DOHH2 (cell line): ENCODE measurements around the gene CEP57L1.

Experiments
- EZH2phosphoT487 ChIP-seq: fragments of 200-600 bp; sonication (generic); IDR thresholded peaks from 2 replicates; pipeline ENCODE4 v1.6.1; 2017; ENCODE audit warnings: borderline replicate concordance, mild to moderate bottlenecking, antibody characterized with exemption, low read length, moderate library complexity, mixed read lengths
- TF ChIP-seq, protein P1 (sequence below): fragments of 200-600 bp; sonication (generic); IDR thresholded peaks from one replicate; pipeline ENCODE4 v1.5.1; 2014; ENCODE audit warnings: antibody characterized with exemption, mild to moderate bottlenecking, low read depth, low read length; ENCODE audit not compliant: poor library complexity, severe bottlenecking

DNA sequence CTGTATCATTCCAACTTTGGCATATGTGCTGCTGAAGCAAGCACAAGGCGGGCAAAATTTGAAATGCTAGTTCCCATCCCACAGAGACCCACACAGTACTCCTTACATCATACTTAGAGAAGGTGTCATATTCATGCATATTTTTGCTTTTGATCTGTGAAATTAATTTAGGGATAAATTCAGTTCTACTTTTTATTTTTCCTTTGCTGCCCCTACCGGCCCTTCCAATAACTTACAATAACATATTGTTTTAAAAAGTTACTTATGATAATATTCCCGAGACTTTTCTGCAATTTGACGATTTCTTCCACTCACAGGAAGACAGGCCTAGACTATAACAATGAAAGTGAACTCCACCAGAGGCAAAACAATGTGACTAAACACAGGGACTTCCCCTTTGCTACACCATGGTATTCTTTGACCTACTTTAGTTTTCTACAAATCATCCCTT is 35.7 kb upstream of the CEP57L1 start:
- TF ChIP-seq, protein P1, sequence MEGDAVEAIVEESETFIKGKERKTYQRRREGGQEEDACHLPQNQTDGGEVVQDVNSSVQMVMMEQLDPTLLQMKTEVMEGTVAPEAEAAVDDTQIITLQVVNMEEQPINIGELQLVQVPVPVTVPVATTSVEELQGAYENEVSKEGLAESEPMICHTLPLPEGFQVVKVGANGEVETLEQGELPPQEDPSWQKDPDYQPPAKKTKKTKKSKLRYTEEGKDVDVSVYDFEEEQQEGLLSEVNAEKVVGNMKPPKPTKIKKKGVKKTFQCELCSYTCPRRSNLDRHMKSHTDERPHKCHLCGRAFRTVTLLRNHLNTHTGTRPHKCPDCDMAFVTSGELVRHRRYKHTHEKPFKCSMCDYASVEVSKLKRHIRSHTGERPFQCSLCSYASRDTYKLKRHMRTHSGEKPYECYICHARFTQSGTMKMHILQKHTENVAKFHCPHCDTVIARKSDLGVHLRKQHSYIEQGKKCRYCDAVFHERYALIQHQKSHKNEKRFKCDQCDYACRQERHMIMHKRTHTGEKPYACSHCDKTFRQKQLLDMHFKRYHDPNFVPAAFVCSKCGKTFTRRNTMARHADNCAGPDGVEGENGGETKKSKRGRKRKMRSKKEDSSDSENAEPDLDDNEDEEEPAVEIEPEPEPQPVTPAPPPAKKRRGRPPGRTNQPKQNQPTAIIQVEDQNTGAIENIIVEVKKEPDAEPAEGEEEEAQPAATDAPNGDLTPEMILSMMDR: no peak
- no peak for TF ChIP-seq EZH2phosphoT487
